SH-SY5Y (cell line): ENCODE results near the gene HERC6.

Source experiments
- GATA2 ChIP-seq: IDR thresholded peaks from 2 replicates; pipeline ENCODE4 v1.6.1; 2011; ENCODE audit warnings: mild to moderate bottlenecking, low read depth, low read length
- GATA3 ChIP-seq: IDR thresholded peaks from 2 replicates; pipeline ENCODE4 v1.6.1; 2011; ENCODE audit warnings: low read depth, mild to moderate bottlenecking, low read length, moderate library complexity

The HERC6 gene

GRCh38 chr4:88378691-88379559, at the start of gene HERC6:
HERC6 (plus strand) TSS chr4:88378852; CDS start chr4:88378922, 70 bp downstream.
- TF ChIP-seq GATA3 = no peak
- no peak for TF ChIP-seq GATA2

GRCh38 chr4:88333741-88334405, 44.8 kb upstream of the HERC6 start:
- TF ChIP-seq GATA3 (no peak), GATA2 (no peak)

GRCh38 chr4:88335092-88335665, 43.5 kb upstream of the HERC6 start:
- TF ChIP-seq GATA3 (no peak), GATA2 (no peak)

GRCh38 chr4:88341227-88342192, 37.1 kb upstream of the HERC6 start:
- TF ChIP-seq GATA3 = no peak

GRCh38 chr4:88350786-88351185, 27.9 kb upstream of the HERC6 start:
- TF ChIP-seq GATA3 (no peak), GATA2 (no peak)

GRCh38 chr4:88352062-88352740, 26.5 kb upstream of the HERC6 start:
- TF ChIP-seq GATA3 (no peak), GATA2 (no peak)

- TF ChIP-seq GATA2 = no peak
- TF ChIP-seq GATA3 = no peak
These were observed 25.3 kb upstream of the HERC6 start for GRCh38 chr4:88353324-88353723.

GRCh38 chr4:88356771-88357170, 21.9 kb upstream of the HERC6 start:
- TF ChIP-seq GATA2 (no peak), GATA3 (no peak)

- no peak for TF ChIP-seq GATA2
- no peak for TF ChIP-seq GATA3
These were observed 21.4 kb upstream of the HERC6 start for GRCh38 chr4:88357262-88357661.

GRCh38 chr4:88359558-88359957, 19.1 kb upstream of the HERC6 start:
- TF ChIP-seq GATA2 = no peak
- TF ChIP-seq GATA3 = no peak

- TF ChIP-seq GATA2 (no peak), GATA3 (no peak)
These were observed 18.4 kb upstream of the HERC6 start for GRCh38 chr4:88360256-88360655.

GRCh38 chr4:88360791-88361190, 17.9 kb upstream of the HERC6 start:
- TF ChIP-seq GATA3 = no peak
- TF ChIP-seq GATA2 = no peak

GRCh38 chr4:88366460-88366859, 12.2 kb upstream of the HERC6 start:
- TF ChIP-seq GATA3 (no peak), GATA2 (no peak)
